ENCODE results near the gene ADGRV1. TPM values are rescaled to one million over a fixed set of nuclear protein-coding genes. Genes with fewer than 3 reads are reported as not detected.

ADGRV1 gene
- total RNA-seq, 1 donor from 2014 or later: 0.69 TPM

GRCh38 chr5:90956511-90957097, 398.0 kb downstream of the ADGRV1 start:
- no peak for TF ChIP-seq CTCF (conservative IDR thresholded peaks at IDR 0.05; ENCODE audit: low read depth, low read length)
- DNase-seq (ENCODE audit: low read depth): no peak
- no peak overlapping the region for H3K4me3 ChIP-seq (ENCODE audit: low read depth, low read length)

DNA sequence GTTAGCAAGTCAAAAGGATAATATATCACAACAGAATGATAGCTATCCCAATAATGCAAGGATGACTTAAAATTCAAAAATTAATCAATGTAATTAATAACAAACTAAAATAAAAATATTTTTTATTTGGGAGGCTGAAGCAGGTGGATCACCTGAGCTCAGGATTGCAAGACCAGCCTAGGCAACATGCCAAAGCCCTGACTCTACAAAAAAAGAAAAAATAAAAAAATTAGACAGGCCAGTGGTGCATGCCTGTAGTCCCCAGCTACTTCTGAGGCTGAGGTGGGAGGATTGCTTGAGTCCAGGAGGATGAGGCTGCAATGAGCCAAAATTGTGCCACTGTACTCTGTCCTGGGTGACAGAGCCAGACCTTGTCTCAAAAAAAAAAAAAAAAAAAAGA, 399.3 kb downstream of the ADGRV1 start:
- TF ChIP-seq CTCF (conservative IDR thresholded peaks at IDR 0.05; ENCODE audit: low read depth, low read length): no peak
- DNase-seq (ENCODE audit: low read depth): no peak
- no peak overlapping the region for H3K4me3 ChIP-seq (ENCODE audit: low read depth, low read length)

DNA sequence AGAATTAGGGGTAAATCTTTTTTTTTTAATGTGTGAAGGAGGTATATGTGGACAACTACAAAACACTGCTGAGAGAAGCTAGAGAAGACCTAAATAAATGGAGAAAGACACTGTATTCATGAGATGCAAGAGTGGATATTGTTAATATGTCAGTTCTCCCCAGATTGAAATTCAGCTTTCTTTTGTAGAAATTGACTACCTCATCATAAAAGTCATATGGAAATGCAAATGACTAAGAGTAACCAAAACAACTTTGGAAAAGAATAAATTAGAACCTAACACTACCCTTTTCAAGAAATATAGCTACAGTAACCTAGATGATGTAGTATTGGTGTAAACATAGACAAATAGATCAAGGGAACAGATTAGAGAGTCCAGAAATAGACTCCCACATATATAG, 400.7 kb downstream of the ADGRV1 start:
- H3K4me3 ChIP-seq (ENCODE audit: low read depth, low read length): no peak overlapping the region
- TF ChIP-seq CTCF (conservative IDR thresholded peaks at IDR 0.05; ENCODE audit: low read depth, low read length): no peak
- DNase-seq (ENCODE audit: low read depth): no peak

DNA sequence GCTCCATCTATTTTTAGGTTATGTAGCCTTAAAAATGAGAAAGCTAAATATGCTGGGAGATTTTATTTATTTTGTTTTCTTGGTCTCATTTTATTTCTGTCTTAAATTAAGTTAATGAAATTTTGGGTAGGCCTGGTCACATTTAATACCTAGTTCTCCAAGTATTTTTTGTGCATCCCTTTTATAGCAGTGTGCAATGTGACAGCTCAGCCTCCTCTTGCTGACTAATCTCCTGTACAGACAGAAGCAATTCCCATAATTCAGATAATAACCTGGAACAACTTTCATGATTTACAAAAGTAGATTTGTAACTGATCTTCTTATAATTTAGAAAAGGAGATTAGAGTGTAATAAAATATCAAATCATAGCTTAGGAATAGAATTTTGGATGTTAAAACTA, 403.9 kb downstream of the ADGRV1 start:
- no peak for TF ChIP-seq CTCF (conservative IDR thresholded peaks at IDR 0.05; ENCODE audit: low read depth, low read length)
- no peak overlapping the region for H3K4me3 ChIP-seq (ENCODE audit: low read depth, low read length)
- DNase-seq (ENCODE audit: low read depth): no peak

DNA sequence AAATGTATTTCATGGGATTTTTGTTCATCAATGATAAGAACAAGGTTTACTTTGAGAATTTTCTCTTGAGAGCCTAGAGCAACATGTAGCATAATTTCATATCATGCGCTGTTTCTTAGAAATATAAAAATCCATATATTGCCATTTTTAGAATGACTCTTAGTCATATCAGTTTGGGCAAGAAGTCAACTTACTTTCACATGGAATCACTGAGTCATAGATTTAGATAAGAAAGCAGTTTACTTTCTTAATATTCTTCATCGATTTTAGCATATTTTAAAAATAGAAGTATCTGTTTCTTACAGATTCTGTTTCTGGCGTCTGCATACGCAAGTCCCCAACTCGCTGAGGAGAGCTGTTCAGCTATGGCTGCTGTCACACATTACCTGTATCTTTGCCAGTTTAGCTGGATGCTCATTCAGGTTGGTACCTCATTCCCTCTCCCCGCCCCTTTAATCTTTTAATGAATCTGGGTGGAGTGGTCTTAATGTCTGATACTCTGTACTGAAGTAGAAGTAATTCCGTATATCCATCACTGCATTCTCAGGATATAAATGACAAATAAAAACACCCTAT, 406.6 kb downstream of the ADGRV1 start:
- DNase-seq (ENCODE audit: low read depth): no peak
- no peak for TF ChIP-seq CTCF (conservative IDR thresholded peaks at IDR 0.05; ENCODE audit: low read depth, low read length)

DNA sequence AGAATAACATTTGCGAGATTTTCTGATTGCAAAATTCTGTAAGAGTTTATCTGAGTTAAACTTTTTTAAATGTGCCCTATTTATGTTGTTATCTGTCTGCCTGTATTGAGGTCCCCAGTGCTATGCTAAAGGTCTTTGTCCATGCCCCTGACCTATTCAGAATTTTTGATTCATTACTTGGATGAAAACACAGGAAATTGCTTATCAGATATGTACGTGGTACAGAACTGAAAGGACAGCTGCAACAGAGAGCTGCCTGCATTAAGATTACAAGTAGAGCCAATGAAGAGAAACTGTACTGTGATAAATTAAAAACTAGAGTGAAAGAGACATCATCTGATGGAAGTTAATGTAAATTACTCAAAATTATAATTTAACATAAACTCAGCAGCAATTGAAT, 408.8 kb downstream of the ADGRV1 start:
- TF ChIP-seq CTCF (conservative IDR thresholded peaks at IDR 0.05; ENCODE audit: low read depth, low read length): no peak
- no peak for DNase-seq (ENCODE audit: low read depth)
- H3K4me3 ChIP-seq (ENCODE audit: low read depth, low read length): no peak overlapping the region

More for the DNA sequence above, 406.6 kb downstream of the ADGRV1 start:
- H3K4me3 ChIP-seq (ENCODE audit: low read depth, low read length): no peak overlapping the region

- no peak overlapping the region for H3K4me3 ChIP-seq (ENCODE audit: low read depth, low read length)
- no peak for DNase-seq (ENCODE audit: low read depth)
Measured at GRCh38 chr5:90967851-90968250, 409.3 kb downstream of the ADGRV1 start.

More at GRCh38 chr5:90967851-90968250, 409.3 kb downstream of the ADGRV1 start:
- TF ChIP-seq CTCF (conservative IDR thresholded peaks at IDR 0.05; ENCODE audit: low read depth, low read length): no peak
